Karpas-422 (cell line): ENCODE measurements around the gene NRM. TPM values are rescaled to one million over a fixed set of nuclear protein-coding genes. Genes with fewer than 3 reads are reported as not detected.

Experiments used
- DNase-seq: peaks from one replicate; pipeline ENCODE4 v3.0.0-alpha.2; 2015
- H2AFZ ChIP-seq: fragments of 200-600 bp; sonication (generic); 2 replicates; pipeline ENCODE4 v1.6.1; 2014; ENCODE audit warnings: antibody characterized with exemption, low read length, mixed read lengths
- H3K27ac ChIP-seq: fragments of 200-600 bp; sonication (generic); 2 replicates; pipeline ENCODE4 v1.5.1; 2014; ENCODE audit warnings: mild to moderate bottlenecking, low read length, moderate library complexity
- H3K27me3 ChIP-seq: fragments of 200-600 bp; sonication (generic); 2 replicates; pipeline ENCODE4 v1.6.1; 2014; ENCODE audit warnings: low read length, mixed read lengths
- H3K36me3 ChIP-seq: fragments of 200-600 bp; sonication (generic); 2 replicates; pipeline ENCODE4 v1.6.1; 2014; ENCODE audit warnings: low read length, mixed read lengths; ENCODE audit not compliant: insufficient read depth
- H3K4me1 ChIP-seq: fragments of 200-600 bp; sonication (generic); 2 replicates; pipeline ENCODE4 v1.6.1; 2014; ENCODE audit warnings: mild to moderate bottlenecking, low read length, mixed read lengths
- H3K4me2 ChIP-seq: fragments of 200-600 bp; sonication (generic); 2 replicates; pipeline ENCODE4 v1.6.1; 2014; ENCODE audit warnings: low read length, low read depth, mild to moderate bottlenecking; ENCODE audit not compliant: poor library complexity, severe bottlenecking
- H3K4me3 ChIP-seq: fragments of 200-600 bp; sonication (generic); 2 replicates; pipeline ENCODE4 v1.5.1; 2014; ENCODE audit warnings: mild to moderate bottlenecking, antibody characterized with exemption, low read length, mixed read lengths
- H3K79me2 ChIP-seq: fragments of 200-600 bp; sonication (generic); 2 replicates; pipeline ENCODE4 v1.6.1; 2014; ENCODE audit warnings: mild to moderate bottlenecking, low read length, mixed read lengths
- H3K9ac ChIP-seq: fragments of 200-600 bp; sonication (generic); 2 replicates; pipeline ENCODE4 v1.6.0; 2014; ENCODE audit warnings: low read length
- H3K9me2 ChIP-seq: fragments of 200-600 bp; sonication (generic), shearing (Covaris generic); replicated peaks from 2 replicates; pipeline ENCODE4 v1.6.0; 2014; ENCODE audit warnings: mild to moderate bottlenecking, low read length, moderate library complexity; ENCODE audit not compliant: insufficient read depth
- H3K9me3 ChIP-seq: fragments of 300-700, 200-600 bp; sonication (generic); 2 replicates; pipeline ENCODE4 v1.6.1; 2014; ENCODE audit warnings: low read length, mixed read lengths
- H4K20me1 ChIP-seq: fragments of 200-600 bp; sonication (generic); 2 replicates; pipeline ENCODE4 v1.6.1; 2014; ENCODE audit warnings: mild to moderate bottlenecking, antibody characterized with exemption, low read length, low read depth; ENCODE audit not compliant: insufficient read depth
- total RNA-seq: library from RNA; depleted of rRNA; stranded (reverse); fragments of >200 nt; shearing (Covaris generic); gene quantifications from 2 replicates; pipeline ENCODE4 v1.2.3, GENCODE V29; 2014; ENCODE audit warnings: low replicate concordance

Gene NRM
- total RNA-seq, 1 experiment from 2014 or later: 38.1 TPM

- Histone ChIP-seq H3K9me2 (no peaks in the 10 kb centered on the region), H3K79me2 (no peaks in the 10 kb centered on the region), H3K4me3 (no peak overlapping the region), H3K27ac (no peak overlapping the region), H4K20me1 (no peaks in the 10 kb centered on the region), H3K27me3 (no peaks in the 10 kb centered on the region), H3K36me3 (no peaks in the 10 kb centered on the region), H3K4me2 (no peak overlapping the region), H3K9me3 (no peaks in the 10 kb centered on the region), H3K4me1 (no peaks in the 10 kb centered on the region), H2AFZ (no peak overlapping the region), H3K9ac (no peak overlapping the region)
- no peak for DNase-seq
These were observed 12.2 kb upstream of the NRM start for GRCh38 chr6:30703011-30703410.

- no peak overlapping the region for H3K4me3 ChIP-seq
- no peak overlapping the region for H3K9ac ChIP-seq
- H4K20me1 ChIP-seq: no peaks in the 10 kb centered on the region
- no peaks in the 10 kb centered on the region for H3K79me2 ChIP-seq
- H3K4me2 ChIP-seq: no peak overlapping the region
- no peak overlapping the region for H3K27ac ChIP-seq
- no peaks in the 10 kb centered on the region for H3K9me2 ChIP-seq
- no peaks in the 10 kb centered on the region for H3K9me3 ChIP-seq
- no peaks in the 10 kb centered on the region for H3K4me1 ChIP-seq
- no peaks in the 10 kb centered on the region for H3K36me3 ChIP-seq
- H3K27me3 ChIP-seq: no peaks in the 10 kb centered on the region
- no peak for DNase-seq
- no peak overlapping the region for H2AFZ ChIP-seq
These were observed 9.6 kb upstream of the NRM start for GRCh38 chr6:30700340-30700739.

DNA sequence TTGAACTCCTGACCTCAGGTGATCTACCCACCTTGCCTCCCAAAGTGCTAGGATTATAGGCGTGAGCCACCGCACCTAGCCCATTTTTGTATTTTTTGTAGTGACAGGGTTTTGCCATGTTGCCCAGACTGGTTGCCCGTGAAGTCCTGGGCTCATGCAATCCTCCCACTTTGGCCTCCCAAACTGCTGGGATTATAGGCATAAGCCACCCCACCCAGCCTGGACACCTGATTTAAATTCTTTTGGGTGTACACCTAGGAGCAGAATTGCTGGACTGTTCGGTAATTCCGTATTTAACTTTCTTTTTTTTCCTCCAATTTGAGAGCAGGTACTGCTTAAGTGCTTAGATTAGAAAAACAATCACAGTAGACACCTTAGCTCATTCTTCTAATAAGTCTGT is 5.6 kb upstream of the NRM start:
- H3K4me3 ChIP-seq: no peak overlapping the region
- H3K27ac ChIP-seq: no peak overlapping the region
- H3K9ac ChIP-seq: no peak overlapping the region
- H3K4me2 ChIP-seq: no peak overlapping the region
- no peaks in the 10 kb centered on the region for H3K27me3 ChIP-seq
- DNase-seq: no peak
- H3K9me3 ChIP-seq: no peaks in the 10 kb centered on the region
- H3K79me2 ChIP-seq: no peaks in the 10 kb centered on the region
- H3K4me1 ChIP-seq: peaks cover 1% of the 10 kb centered on the region
- H3K36me3 ChIP-seq: no peaks in the 10 kb centered on the region
- no peaks in the 10 kb centered on the region for H3K9me2 ChIP-seq
- H4K20me1 ChIP-seq: no peaks in the 10 kb centered on the region
- no peak overlapping the region for H2AFZ ChIP-seq

GRCh38 chr6:30691208-30691847 is 544 bp upstream of the NRM start:
- H3K27me3 ChIP-seq: no peaks in the 10 kb centered on the region
- H3K9me3 ChIP-seq: no peaks in the 10 kb centered on the region
- peak overlapping the region; percentile 57; the same call in 1 of the 2 replicates for H2AFZ ChIP-seq
- peaks cover 11% of the 10 kb centered on the region for H3K79me2 ChIP-seq
- DNase-seq: no peak
- peaks cover 38% of the 10 kb centered on the region for H3K4me1 ChIP-seq
- H3K9me2 ChIP-seq: no peaks in the 10 kb centered on the region
- H3K36me3 ChIP-seq: no peaks in the 10 kb centered on the region
- no peaks in the 10 kb centered on the region for H4K20me1 ChIP-seq
- H3K4me3 ChIP-seq: peak overlapping the region; percentile 80
- no peak overlapping the region for H3K27ac ChIP-seq
- H3K4me2 ChIP-seq: peak overlapping the region; percentile 97
- peak overlapping the region; percentile 96 for H3K9ac ChIP-seq

- H3K9me3 ChIP-seq: no peaks in the 10 kb centered on the region
- H3K4me2 ChIP-seq: peak overlapping the region; percentile 97
- no peaks in the 10 kb centered on the region for H4K20me1 ChIP-seq
- H3K4me3 ChIP-seq: peak overlapping the region; percentile 80
- peaks cover 24% of the 10 kb centered on the region for H3K79me2 ChIP-seq
- DNase-seq: no peak
- no peaks in the 10 kb centered on the region for H3K36me3 ChIP-seq
- no peak overlapping the region for H2AFZ ChIP-seq
- H3K9ac ChIP-seq: peak overlapping the region; percentile 96
- no peaks in the 10 kb centered on the region for H3K27me3 ChIP-seq
- H3K4me1 ChIP-seq: peaks cover 50% of the 10 kb centered on the region
- H3K9me2 ChIP-seq: no peaks in the 10 kb centered on the region
- peak overlapping the region; percentile 98 for H3K27ac ChIP-seq
These were observed 799 bp downstream of the NRM start for GRCh38 chr6:30689985-30690384.

GRCh38 chr6:30689022-30689865 is 1.5 kb downstream of the NRM start:
- DNase-seq: peak; percentile 81
- no peaks in the 10 kb centered on the region for H3K9me2 ChIP-seq
- H3K79me2 ChIP-seq: peaks cover 30% of the 10 kb centered on the region
- no peaks in the 10 kb centered on the region for H3K27me3 ChIP-seq
- no peak overlapping the region for H2AFZ ChIP-seq
- peak overlapping the region; percentile 96 for H3K9ac ChIP-seq
- H3K27ac ChIP-seq: peak overlapping the region; percentile 98
- H3K4me1 ChIP-seq: peaks cover 50% of the 10 kb centered on the region
- peak overlapping the region; percentile 80 for H3K4me3 ChIP-seq
- no peaks in the 10 kb centered on the region; the same call in 1 of the 2 replicates for H3K36me3 ChIP-seq
- H3K4me2 ChIP-seq: peak overlapping the region; percentile 97
- H3K9me3 ChIP-seq: no peaks in the 10 kb centered on the region
- 0 out of 2 replicates have a peak, but pooled peaks cover 1% of the 10 kb centered on the region for H4K20me1 ChIP-seq

GRCh38 chr6:30688569-30688968 is 2.2 kb downstream of the NRM start:
- Histone ChIP-seq H3K4me3 (peak overlapping the region; percentile 80), H3K27me3 (no peaks in the 10 kb centered on the region), H3K9ac (peak overlapping the region; percentile 96), H3K27ac (peak overlapping the region; percentile 98), H3K4me2 (peak overlapping the region; percentile 97), H3K4me1 (peaks cover 50% of the 10 kb centered on the region), H2AFZ (no peak overlapping the region), H3K9me3 (no peaks in the 10 kb centered on the region), H3K9me2 (no peaks in the 10 kb centered on the region), H4K20me1 (peaks cover 8% of the 10 kb centered on the region; the same call in 1 of the 2 replicates), H3K36me3 (no peaks in the 10 kb centered on the region; the same call in 1 of the 2 replicates), H3K79me2 (peaks cover 37% of the 10 kb centered on the region)
- DNase-seq: peak; percentile 92
